Stimulated activated naive B cell treated with anti-CD40 and anti-IgM and Interleukin-4, amounts not matched to agents 10 μg/mL and 1 μg/mL and 100 μg/mL, for 72 hours (primary cell): ENCODE results near the gene ZBTB7A.

Experiments used
- ATAC-seq, 2 donors: fragments of 150-1000 bp; cut with Tn5 transposase; replicated peaks; 2 replicates each; pipeline ENCODE4 v1.10.0; 2021; ENCODE audit warnings: moderate library complexity in 1 of 2
- DNase-seq: peaks from one replicate; pipeline ENCODE4 v3.0.0; 2021
- H3K27ac Mint-ChIP-seq: one replicate; pipeline ENCODE4 v1.8.0; 2022; ENCODE audit warnings: mild to moderate bottlenecking, mixed read lengths
- H3K27me3 Mint-ChIP-seq, 2 donors: one replicate each; pipeline ENCODE4 v1.8.0; 2022; ENCODE audit warnings: mixed read lengths in 2 of 2
- H3K36me3 Mint-ChIP-seq, 2 donors: one replicate each; pipeline ENCODE4 v1.8.0; 2022; ENCODE audit warnings: mixed read lengths in 2 of 2, mild to moderate bottlenecking in 1 of 2
- H3K4me1 Mint-ChIP-seq, 2 donors: one replicate each; pipeline ENCODE4 v1.8.0; 2022; ENCODE audit warnings: mixed read lengths in 2 of 2, mild to moderate bottlenecking in 1 of 2
- H3K4me3 Mint-ChIP-seq, 2 donors: one replicate each; pipeline ENCODE4 v1.8.0; 2022; ENCODE audit warnings: mild to moderate bottlenecking in 2 of 2, mixed read lengths in 2 of 2, moderate library complexity in 1 of 2
- H3K9me3 Mint-ChIP-seq, 2 donors: one replicate each; pipeline ENCODE4 v1.8.0; 2022; ENCODE audit warnings: mixed read lengths in 2 of 2, mild to moderate bottlenecking in 1 of 2

The ZBTB7A gene

GRCh38 chr19:4068047-4068966, 1.6 kb upstream of the ZBTB7A start:
- ATAC-seq = no peak
- H3K9me3 Mint-ChIP-seq = no peaks in the 10 kb centered on the region

GRCh38 chr19:4067396-4068046, 822 bp upstream of the ZBTB7A start:
- Mint-ChIP-seq H3K9me3 (no peaks in the 10 kb centered on the region), H3K4me1 (peaks cover 13 to 32% of the 10 kb centered on the region in 2 donors), H3K36me3 (peaks cover 3% of the 10 kb centered on the region in 2 donors), H3K27ac (peak overlapping the region; percentile 80), H3K4me3 (peak overlapping the region; percentile 84 to 89), H3K27me3 (no peaks in the 10 kb centered on the region)
- DNase-seq (no peak), ATAC-seq (peak; percentile 0)

More at GRCh38 chr19:4068047-4068966, 1.6 kb upstream of the ZBTB7A start:
- H3K4me3 Mint-ChIP-seq = peak overlapping the region; percentile 75 to 84
- H3K4me1 Mint-ChIP-seq = peaks cover 13 to 24% of the 10 kb centered on the region in 2 donors
- no peak for DNase-seq
- H3K36me3 Mint-ChIP-seq = peaks cover 3% of the 10 kb centered on the region in 2 donors
- H3K27ac Mint-ChIP-seq = peak overlapping the region; percentile 80
- no peaks in the 10 kb centered on the region for H3K27me3 Mint-ChIP-seq

- Mint-ChIP-seq H3K4me3 (peak overlapping the region; percentile 73 to 84), H3K27me3 (no peaks in the 10 kb centered on the region), H3K36me3 (peaks cover 3% of the 10 kb centered on the region in 2 donors), H3K9me3 (no peaks in the 10 kb centered on the region), H3K27ac (peak overlapping the region; percentile 59), H3K4me1 (peaks cover 14 to 37% of the 10 kb centered on the region in 2 donors)
- DNase-seq = no peak
- peak in 1 of 2 donors; percentile 0 for ATAC-seq
Observed at GRCh38 chr19:4066176-4066606, 508 bp downstream of the ZBTB7A start.

GRCh38 chr19:4065430-4066175, 1.1 kb downstream of the ZBTB7A start:
- Mint-ChIP-seq H3K36me3 (peaks cover 3% of the 10 kb centered on the region in 2 donors), H3K4me3 (peak overlapping the region; percentile 73 to 84), H3K27me3 (no peaks in the 10 kb centered on the region), H3K4me1 (peaks cover 14 to 39% of the 10 kb centered on the region in 2 donors), H3K9me3 (no peaks in the 10 kb centered on the region), H3K27ac (peak overlapping the region; percentile 59)
- DNase-seq (peak; percentile 96), ATAC-seq (peak; percentile 81 to 82)

- peak overlapping the region; percentile 89 for H3K27ac Mint-ChIP-seq
- H3K4me1 Mint-ChIP-seq = peaks cover 18 to 45% of the 10 kb centered on the region in 2 donors
- H3K4me3 Mint-ChIP-seq = peak overlapping the region; percentile 81 to 82
- no peaks in the 10 kb centered on the region for H3K27me3 Mint-ChIP-seq
- ATAC-seq (no peak), DNase-seq (no peak)
- peaks cover 3 to 7% of the 10 kb centered on the region in 2 donors for H3K36me3 Mint-ChIP-seq
- H3K9me3 Mint-ChIP-seq = no peaks in the 10 kb centered on the region
Observed at GRCh38 chr19:4064496-4065260, 2.0 kb downstream of the ZBTB7A start.

GRCh38 chr19:4064149-4064495, 2.6 kb downstream of the ZBTB7A start:
- ATAC-seq (no peak), DNase-seq (no peak)
- Mint-ChIP-seq H3K4me3 (peak overlapping the region; percentile 81 to 82), H3K27me3 (no peaks in the 10 kb centered on the region), H3K36me3 (peaks cover 3 to 7% of the 10 kb centered on the region in 2 donors), H3K9me3 (no peaks in the 10 kb centered on the region), H3K4me1 (peaks cover 19 to 47% of the 10 kb centered on the region in 2 donors), H3K27ac (peak overlapping the region; percentile 89)

- DNase-seq (no peak), ATAC-seq (no peak)
- no peaks in the 10 kb centered on the region for H3K27me3 Mint-ChIP-seq
- no peaks in the 10 kb centered on the region for H3K9me3 Mint-ChIP-seq
- peaks cover 3 to 7% of the 10 kb centered on the region in 2 donors for H3K36me3 Mint-ChIP-seq
- H3K27ac Mint-ChIP-seq = peak overlapping the region; percentile 89
- peak overlapping the region; percentile 81 to 82 for H3K4me3 Mint-ChIP-seq
- H3K4me1 Mint-ChIP-seq = peaks cover 17 to 47% of the 10 kb centered on the region in 2 donors
Observed at GRCh38 chr19:4063369-4064148, 3.1 kb downstream of the ZBTB7A start.

- Mint-ChIP-seq H3K27me3 (no peaks in the 10 kb centered on the region), H3K9me3 (no peaks in the 10 kb centered on the region), H3K36me3 (peaks cover 5 to 9% of the 10 kb centered on the region in 2 donors), H3K4me3 (peak overlapping the region; percentile 35 to 41), H3K27ac (peak overlapping the region; percentile 89), H3K4me1 (peaks cover 13 to 48% of the 10 kb centered on the region in 2 donors)
- no peak for ATAC-seq
- no peak for DNase-seq
Observed at GRCh38 chr19:4062419-4063368, 4.0 kb downstream of the ZBTB7A start.

GRCh38 chr19:4061683-4062418, 4.8 kb downstream of the ZBTB7A start:
- H3K27me3 Mint-ChIP-seq = no peaks in the 10 kb centered on the region
- H3K4me1 Mint-ChIP-seq = peaks cover 13 to 51% of the 10 kb centered on the region in 2 donors
- H3K4me3 Mint-ChIP-seq = peak overlapping the region in 1 of 2 donors; percentile 32
- no peak overlapping the region for H3K27ac Mint-ChIP-seq
- DNase-seq (no peak), ATAC-seq (no peak)
- H3K36me3 Mint-ChIP-seq = peaks cover 9 to 15% of the 10 kb centered on the region in 2 donors
- no peaks in the 10 kb centered on the region for H3K9me3 Mint-ChIP-seq

- no peak for ATAC-seq
- DNase-seq = no peak
- peaks cover 13 to 21% of the 10 kb centered on the region in 2 donors for H3K36me3 Mint-ChIP-seq
- H3K27ac Mint-ChIP-seq = no peak overlapping the region
- H3K9me3 Mint-ChIP-seq = no peaks in the 10 kb centered on the region
- H3K4me1 Mint-ChIP-seq = peaks cover 13 to 55% of the 10 kb centered on the region in 2 donors
- no peak overlapping the region for H3K4me3 Mint-ChIP-seq
- no peaks in the 10 kb centered on the region for H3K27me3 Mint-ChIP-seq
Observed at GRCh38 chr19:4061178-4061682, 5.5 kb downstream of the ZBTB7A start.

- Mint-ChIP-seq H3K9me3 (no peaks in the 10 kb centered on the region), H3K36me3 (peaks cover 17 to 26% of the 10 kb centered on the region in 2 donors), H3K27ac (peak overlapping the region; percentile 90), H3K27me3 (no peaks in the 10 kb centered on the region), H3K4me1 (peaks cover 13 to 60% of the 10 kb centered on the region in 2 donors), H3K4me3 (peak overlapping the region; percentile 19 to 58)
- DNase-seq (no peak), ATAC-seq (no peak)
Observed at GRCh38 chr19:4060621-4061177, 6.0 kb downstream of the ZBTB7A start.
